SKM-1 treated with dmso at 0.1 percent for 144 hours (cell line): ENCODE results near the gene NAV3.

Experiments
- DNase-seq: peaks from one replicate; lab custom pipeline; 2025; ENCODE audit not compliant: unreplicated experiment; lab: John Stamatoyannopoulos, UW

Gene NAV3

DNA sequence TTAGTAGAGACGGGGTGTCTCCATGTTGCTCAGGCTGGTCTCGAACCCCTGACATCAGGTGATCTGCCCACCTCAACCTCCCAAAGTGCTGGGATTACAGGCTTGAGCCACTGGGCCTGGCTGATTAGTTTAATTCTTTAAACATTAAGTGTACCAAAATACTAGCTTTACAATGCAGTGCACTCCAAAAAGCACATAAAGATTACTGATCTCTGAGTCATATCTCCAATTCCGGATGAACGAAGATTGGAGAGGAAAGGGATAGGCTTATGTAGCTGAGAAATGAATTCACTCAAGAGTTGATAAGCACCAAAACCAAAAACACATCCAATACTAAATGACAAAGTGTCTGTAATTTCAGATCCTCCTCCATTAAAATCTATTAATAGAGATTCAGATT, 15.1 kb downstream of the NAV3 start:
- DNase-seq: no peak

DNA sequence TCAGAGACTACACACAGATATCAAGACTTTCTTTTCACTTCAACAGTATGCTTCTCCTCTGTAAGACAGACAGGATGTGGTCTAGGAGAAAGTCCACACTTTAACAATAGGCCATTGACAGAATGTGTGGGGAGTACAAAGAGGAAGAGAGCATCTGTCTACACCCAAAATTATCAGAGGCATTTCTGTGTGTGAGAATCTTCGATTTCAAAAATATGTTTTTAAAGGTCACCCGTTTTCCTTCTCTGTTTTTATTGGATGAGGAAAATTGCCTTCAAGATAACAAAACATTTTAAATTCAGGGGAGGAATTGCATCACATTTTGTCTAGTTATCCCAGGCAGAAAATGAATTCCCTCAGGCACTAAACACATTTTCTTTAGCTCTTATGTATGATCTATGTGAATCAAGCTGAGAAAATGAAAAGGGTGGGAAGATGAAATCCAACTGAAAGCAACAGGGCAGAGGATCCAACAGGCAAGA, 16.4 kb downstream of the NAV3 start:
- peak; percentile 34 for DNase-seq

DNA sequence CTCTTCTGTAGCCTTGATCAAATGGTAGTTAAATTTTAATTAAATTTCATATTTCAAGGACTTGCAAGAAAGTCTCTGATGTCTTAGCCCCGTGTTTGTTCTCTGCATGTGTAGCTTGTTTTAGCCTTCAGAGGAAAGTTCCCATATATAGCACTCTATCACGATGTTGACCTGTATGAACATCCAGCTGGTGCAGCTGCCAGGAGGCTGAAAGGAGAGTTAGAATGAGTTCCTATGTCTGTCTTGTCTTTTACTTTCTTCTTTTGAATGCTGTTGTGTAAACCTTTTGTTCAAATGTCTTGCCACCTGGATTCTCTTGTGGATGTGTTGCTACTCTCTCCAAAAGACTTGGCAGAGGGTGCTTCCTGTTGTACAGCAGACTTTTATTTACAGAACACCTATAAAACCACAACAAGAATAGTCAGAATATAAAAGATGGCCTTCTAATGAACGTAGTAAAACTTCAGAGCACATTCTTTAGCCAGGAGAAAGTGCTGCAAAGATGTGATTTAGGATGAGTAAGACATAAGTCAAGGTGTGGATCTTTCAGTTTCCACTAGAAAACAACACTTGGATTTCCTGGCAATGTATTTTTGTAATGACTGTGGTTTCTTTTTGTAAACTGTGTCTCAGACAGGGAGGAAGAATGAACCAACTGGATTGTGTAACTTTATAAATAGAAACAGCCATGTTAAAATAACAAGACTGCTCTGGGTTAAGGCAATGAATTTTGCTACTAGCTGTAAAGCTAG, 17.2 kb downstream of the NAV3 start:
- peak; percentile 12 for DNase-seq

DNA sequence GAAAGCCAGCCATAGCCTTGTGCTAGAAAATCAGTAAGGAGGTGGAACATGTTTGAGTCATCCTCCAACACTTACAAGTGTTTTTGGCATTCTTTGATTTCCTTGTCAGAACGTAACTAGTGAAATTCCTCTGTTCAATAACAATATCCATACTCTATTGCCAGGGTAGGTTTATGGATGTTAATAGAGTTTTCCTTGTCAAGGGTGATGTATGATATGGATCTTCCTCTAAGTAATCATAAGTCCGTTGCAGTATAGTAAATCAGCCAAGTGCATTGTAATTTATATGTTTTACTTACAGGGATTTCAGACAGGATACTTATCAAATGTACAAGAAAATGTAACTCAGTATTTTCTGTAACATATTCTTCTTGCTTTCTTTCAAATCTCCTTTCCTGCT, 19.4 kb downstream of the NAV3 start:
- no peak for DNase-seq

DNA sequence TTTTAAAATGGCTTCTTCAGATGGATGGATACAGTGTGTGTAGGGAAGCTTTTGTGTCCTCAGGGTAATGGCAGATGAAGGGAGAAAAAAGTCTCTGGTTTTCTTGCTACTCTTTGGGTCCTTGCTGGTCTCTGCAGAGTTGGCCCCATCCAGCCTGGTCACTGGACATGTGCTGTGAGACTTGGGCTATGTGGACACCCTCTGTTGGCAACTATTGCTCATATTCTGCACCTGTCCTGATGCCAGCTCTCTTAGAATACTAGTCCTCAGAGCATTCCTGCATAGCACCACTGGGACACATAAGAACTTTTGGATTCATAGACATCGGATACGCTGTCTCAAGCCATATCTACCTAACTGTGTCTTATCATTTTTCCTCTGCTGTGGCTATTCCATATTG, 20.0 kb downstream of the NAV3 start:
- no peak for DNase-seq

DNA sequence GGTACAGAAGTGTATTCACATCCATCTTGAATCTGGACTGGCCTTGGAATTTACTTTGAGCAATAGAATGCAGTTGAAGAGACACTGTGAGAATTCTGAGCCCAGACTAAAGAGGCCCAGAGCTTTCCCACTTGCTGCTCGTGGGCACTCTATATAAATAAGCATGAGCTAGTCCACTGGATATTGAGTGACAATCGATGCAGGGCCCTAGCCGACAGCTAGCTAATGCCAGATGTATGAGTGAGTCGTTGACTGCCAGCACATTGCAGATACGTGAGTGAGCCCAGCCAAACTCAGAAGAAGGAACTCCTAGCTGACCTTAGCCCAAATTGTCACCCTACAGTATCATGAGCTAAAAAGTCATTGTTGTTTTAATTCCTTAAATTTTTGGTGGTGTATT, 24.9 kb downstream of the NAV3 start:
- DNase-seq: no peak

DNA sequence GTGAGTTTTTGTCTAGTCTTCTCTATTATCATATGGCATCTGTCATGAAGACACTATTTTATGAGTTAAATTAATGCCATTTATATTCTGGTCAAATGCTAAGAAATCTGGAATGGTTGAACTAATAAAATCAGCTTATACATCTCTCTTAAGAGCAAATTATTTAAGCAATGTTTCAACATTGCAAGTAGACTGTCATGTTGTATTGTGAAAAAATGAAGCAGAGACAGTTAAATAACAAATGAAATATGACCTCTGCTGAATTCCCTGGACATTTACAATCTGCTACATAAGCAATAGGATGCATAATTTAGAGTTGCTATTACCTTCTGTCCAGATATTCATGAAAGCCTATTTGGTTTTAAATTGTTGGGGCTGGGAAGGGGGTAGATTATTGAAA, 30.6 kb downstream of the NAV3 start:
- DNase-seq: no peak

DNA sequence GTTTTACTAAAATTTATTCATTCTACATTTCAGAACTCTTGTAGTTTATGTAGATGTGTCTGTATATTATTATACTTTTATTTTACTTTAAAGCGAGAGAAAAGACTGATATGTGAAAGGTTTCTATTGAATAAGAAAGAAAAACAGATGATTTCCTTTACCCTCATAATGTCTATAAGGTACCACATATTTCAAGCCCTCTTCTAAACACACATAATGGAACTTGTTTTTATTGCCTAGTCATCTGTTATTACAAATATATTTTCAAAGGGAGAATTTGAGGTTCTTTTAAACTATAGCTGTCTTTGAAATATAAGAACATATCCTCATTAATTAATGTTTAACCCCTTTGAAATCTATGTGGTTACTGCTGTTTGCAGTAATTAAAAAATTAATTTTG, 34.5 kb downstream of the NAV3 start:
- no peak for DNase-seq

DNA sequence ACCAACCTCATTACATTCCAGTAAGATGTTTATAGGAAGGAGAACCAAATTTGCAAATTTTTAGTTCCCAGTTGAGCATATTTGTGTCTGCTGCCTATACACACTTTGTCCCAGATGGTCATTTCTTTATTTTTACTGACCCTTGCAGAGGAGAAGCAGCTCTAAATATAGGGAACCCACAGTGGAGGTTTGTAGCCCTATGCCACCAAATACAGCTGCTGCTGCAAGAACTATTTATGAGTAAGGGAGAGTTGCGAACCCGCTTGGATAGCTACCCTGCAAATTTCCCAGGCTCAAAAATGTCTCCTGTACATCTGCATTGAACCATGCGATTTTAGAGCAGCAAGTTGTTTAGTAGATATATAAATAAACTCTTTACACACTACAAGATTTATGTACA, 48.2 kb downstream of the NAV3 start:
- DNase-seq: no peak

DNA sequence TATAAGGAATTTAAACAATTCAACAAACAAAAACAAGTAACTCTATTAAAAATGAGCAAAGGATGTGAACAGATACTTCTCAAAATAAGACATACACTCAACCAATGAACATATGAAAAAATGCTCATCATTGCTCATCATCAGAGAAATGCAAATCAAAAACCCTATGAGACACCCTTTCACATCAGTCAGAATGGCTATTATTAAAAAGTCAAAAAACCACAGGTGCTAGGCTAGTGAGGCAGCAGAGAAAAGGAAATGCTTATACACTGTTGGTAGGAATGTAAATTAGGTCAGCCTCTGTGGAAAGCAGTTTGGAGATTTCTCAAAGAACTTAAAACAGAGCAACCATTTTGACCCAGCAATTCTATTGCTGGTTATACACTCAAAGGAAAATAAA, 52.0 kb downstream of the NAV3 start:
- no peak for DNase-seq

DNA sequence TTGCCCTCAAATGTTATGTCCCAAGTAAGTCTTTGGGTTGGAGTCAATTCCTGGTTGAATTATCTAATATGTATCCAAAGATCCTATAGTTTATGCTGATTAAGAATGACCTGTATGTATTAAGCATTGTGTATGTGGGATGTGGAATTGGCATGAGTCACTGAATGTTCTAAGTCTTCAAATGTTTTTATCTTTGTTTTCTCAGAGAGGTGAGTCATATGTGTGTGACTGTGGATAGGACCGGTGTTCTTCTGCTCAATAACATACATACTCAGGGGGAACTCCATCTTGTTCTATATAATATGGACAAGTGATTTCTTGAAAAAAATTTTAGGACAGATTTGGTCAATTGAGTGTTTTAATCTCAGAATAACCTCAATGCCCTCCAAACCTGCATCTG, 57.9 kb downstream of the NAV3 start:
- DNase-seq: no peak

DNA sequence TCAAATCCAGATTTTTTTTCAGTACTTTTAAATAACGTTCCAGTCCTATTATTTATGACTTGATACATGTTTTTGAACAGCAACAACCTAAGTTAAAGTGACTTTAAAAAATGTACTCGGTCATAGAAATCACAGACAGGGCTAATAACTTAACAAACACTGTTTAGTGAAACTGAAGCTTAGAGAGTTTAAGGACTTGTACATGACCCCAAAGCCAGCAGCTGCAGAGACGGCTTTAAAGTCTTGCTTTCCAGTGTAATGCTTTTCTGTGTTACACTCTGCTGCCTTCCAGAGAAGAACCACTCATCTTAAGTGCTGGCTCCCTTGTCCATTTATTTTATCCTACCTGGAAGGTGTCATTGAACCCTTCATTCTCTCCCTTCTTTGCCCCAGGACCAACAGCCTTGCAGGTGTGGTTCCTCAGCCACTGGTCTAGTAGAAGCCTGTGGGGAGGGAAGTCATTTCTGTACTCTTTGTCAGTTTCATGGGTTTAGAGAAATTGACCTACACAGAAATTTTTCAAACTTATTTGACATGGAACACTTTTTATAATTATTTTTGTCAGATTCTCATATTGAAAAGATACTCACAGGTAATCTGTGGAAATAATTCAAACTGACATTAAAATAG, 60.9 kb downstream of the NAV3 start:
- DNase-seq: no peak

DNA sequence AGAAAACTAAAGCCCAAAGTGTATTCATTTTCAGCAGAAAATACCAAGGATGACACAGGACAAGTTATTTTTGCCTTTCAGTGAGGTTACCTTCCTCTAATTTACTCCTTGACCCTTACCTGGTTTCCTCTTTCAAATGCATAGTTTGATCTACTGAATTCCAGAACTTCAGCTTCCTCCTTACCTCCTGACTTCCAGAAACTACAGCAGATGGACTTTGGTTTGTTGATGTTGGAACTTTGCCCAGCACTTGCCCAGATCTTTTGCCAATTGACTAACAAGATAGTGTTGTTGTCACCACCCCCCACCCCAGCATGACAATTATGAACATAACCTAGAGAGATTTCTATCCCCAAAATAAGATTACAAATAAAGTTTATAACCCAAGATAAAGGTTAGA, 63.2 kb downstream of the NAV3 start:
- no peak for DNase-seq

DNA sequence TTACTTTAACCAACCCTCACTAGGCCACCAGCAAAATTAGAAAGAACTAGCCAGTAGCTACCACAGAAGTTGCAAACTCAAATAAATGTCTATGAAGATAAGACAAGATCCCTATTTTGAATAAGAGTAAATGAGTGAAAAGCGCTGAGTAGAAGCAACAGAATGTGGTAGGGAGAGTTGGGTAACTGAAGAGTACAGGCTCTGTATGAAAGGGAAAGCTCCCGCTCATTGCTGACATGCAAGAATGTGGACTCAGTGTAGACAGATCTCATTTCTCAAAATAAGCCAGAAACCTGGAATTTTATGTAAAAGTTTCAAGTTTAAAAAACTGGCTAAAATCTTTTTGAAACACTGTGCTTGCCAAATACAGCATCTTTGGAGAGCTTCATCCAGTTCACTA, 63.9 kb downstream of the NAV3 start:
- no peak for DNase-seq

DNA sequence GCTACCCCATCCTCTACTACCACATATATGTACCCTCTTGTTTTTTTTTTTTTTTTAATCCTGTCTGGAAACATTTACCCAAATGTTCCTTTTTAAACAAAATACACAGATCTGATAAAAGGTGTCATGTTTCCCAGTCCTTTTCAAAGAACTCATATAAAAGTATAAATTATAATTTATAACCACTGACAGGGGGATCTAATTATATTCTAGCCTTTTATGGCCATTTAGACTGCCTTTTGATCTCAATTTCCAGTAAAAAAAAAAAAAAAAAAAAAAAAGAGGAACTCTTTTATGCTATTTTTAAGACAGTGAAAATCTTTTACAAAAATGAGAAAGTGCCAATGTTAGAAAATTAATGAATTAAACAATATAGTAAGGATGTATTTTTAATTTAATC, 65.0 kb downstream of the NAV3 start:
- DNase-seq: no peak

DNA sequence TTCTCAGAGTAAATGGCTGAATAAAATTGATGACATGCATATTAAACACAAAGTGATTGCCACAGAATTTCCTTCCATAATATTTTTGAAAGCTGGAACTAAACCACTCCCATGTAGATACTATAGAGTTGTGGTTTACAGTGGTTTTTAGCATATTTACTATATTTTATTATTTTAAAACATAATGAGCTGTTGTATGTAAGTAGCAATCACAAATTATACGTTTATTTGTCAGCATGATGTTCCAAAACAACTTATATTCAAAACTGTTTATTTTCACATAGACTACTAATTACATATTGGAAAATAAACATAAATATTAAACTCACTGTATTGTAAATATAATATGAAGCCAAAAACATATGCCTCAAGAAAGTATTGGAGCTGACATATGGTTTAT, 77.2 kb downstream of the NAV3 start:
- no peak for DNase-seq

DNA sequence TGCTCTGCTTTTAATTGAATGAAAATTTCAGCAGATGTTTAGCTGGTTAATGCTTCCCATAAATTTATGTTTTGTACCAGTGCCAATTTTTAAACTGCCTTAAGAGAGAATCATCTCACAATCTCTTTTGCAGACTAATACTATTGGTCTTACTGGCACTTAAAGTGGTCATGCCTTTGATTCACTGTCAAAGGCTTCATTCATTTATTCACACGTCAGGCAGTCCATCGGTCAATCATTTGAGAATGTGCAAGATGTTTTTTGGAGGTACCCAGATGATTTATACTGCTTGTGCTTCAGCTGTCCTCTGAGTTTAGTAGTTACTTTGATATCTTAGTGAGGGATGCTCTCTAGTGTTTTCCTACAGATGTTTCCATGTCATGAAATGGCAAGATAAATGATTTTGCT, 83.4 kb downstream of the NAV3 start:
- no peak for DNase-seq

DNA sequence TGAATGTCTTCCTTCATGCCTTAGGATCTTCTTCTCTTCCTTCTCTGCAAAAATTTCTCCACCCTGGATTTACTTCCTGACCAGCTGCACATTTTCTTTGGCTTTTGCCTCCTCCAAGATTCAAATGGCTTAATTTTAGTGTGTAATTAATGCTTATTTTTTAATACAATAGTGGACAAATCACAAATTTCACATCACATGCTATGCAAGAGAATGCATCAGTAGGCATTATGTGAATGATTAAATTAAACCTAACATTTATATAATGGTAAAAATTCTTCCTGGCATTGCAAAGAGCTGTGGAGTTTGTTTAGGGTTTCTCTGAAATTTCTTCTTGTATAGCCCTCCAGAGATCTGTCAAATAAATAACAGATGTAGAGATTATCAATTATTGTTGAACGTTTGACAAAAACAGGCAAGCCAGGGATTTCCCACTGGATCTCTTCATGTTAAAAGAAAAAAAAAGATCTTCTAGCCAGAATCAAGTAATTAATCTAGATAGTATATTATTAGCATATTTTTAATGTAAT, 84.4 kb downstream of the NAV3 start:
- no peak for DNase-seq

DNA sequence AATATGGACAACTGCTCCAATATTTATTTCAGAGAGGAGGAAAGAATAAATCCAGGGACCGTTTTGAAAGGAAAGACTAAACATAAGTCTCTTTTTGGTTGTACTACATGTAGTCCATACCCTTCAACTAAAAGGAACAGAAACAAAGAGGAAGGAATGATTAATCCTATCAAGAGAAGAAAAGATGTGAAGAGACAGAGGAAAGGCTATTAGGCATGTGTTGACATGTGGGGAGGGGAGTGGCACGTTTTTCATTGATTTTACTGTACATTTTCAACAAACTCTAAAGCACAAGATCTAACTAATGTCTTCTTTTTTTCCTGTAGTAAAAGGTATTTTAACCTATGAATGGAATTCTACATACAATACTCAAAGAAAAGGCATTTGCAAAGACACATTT, 85.6 kb downstream of the NAV3 start:
- no peak for DNase-seq

DNA sequence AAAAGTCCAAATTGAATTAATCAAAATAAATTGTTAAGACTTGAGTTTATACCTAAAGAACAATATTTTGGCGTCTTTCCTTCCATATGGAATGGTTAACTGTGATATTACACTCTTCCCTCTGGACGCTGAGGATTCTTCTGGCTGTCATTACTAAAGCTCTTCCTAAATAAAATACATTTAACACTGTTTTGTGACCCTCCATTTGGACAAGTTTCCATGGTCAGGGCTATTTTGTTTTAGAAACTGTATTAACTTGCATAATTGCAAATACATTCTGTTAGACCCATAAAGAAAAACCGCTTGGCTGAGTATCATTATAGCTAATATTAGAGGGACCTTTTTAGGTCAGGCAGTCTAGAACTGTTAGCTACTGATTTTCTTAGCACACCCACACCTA, 87.4 kb downstream of the NAV3 start:
- DNase-seq: no peak

DNA sequence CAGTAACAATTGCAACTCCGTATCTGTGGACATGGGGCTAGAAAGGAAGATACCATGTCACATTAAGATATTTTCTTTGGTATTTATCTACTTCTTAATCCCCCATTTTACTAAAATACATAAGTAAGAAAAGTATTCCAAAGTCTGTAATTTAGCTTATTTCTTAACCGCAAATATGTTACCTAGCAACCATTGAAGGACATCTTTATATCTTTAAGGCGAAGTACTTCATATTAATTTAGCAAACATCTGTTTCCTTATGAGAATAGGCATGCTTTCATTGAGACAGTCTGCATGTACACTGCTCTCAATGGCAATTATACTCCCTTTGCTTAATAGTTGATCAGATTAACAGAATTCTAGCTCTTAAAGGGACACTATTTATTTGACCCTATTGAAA, 88.8 kb downstream of the NAV3 start:
- no peak for DNase-seq

DNA sequence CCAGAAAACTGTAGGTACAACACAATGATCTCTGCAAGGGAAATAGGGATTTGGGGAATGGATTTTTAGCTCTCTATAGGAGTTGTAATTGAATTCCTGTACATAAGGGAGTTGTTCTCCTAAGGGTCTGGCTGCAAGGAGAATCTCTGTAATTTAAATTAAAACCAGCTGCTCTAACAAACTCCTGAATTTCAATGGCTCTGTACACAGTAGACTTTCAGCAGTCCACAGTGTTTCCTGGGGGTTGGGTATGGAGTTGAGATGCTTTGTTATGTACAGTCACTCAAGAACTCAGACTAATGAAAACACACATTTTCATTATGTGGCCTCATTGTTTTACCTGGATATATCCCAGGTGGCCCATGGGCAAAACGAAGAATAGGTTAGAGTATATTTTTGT, 93.2 kb downstream of the NAV3 start:
- no peak for DNase-seq

DNA sequence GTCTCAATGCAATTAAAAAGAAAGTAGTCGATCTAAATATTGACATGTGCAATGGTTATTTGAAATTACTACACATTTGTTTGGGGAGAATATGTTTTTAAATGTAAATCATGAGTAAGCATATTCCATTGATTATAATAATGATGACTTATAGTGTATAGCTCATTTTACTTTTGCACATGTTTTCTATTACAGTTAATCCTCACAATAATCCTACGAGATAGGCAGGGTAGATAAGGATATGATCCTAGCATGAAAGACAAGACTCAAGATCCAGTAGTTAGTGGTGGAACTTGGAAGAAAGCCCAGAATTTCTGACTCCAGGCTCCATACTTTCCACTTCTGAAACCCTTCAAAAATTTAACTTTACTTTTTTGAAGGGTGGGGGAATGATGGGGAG, 94.0 kb downstream of the NAV3 start:
- DNase-seq: no peak
